GM12891 (cell line): ENCODE data around the gene AGPAT3.

Source experiments
- DNase-seq: peaks from one replicate; pipeline ENCODE4 v3.0.0; 2011; ENCODE audit warnings: low spot score; ENCODE audit not compliant: insufficient read length
- FAIRE-seq: peaks from 2 replicates; lab custom pipeline; 2011; peaks lifted over from hg19 to GRCh38; lab: Jason Lieb, UNC
- PAX5 ChIP-seq: IDR thresholded peaks from 2 replicates; pipeline ENCODE4 v1.6.1; 2011; ENCODE audit warnings: low read length, moderate library complexity, mild to moderate bottlenecking; ENCODE audit not compliant: insufficient read depth, severe bottlenecking
- POLR2A ChIP-seq: IDR thresholded peaks from 2 replicates; pipeline ENCODE4 v1.6.1; 2011; ENCODE audit warnings: low read depth, low read length, control low read depth
- POLR2AphosphoS5 ChIP-seq: IDR thresholded peaks from 2 replicates; pipeline ENCODE4 v1.6.1; 2011; ENCODE audit warnings: low read depth, low read length, control low read depth
- POU2F2 ChIP-seq: IDR thresholded peaks from 2 replicates; pipeline ENCODE4 v1.6.1; 2011; ENCODE audit warnings: low read depth, mild to moderate bottlenecking, control low read depth, low read length, moderate library complexity
- SPI1 ChIP-seq: IDR thresholded peaks from 2 replicates; pipeline ENCODE4 v1.6.1; 2011; ENCODE audit warnings: low read depth, low read length, control low read depth
- TAF1 ChIP-seq: IDR thresholded peaks from 2 replicates; pipeline ENCODE4 v1.6.1; 2011; ENCODE audit warnings: low read depth, low read length, control low read depth

AGPAT3 gene

GRCh38 chr21:43984905-43985689 is 120.1 kb downstream of the AGPAT3 start:
- no peak for TF ChIP-seq TAF1
- TF ChIP-seq POLR2AphosphoS5: peak; percentile 35
- no peak for DNase-seq
- no peak for FAIRE-seq

- DNase-seq (no peak), FAIRE-seq (no peak)
- TF ChIP-seq SPI1 (no peak), PAX5 (no peak), POLR2A (no peak)
Measured at GRCh38 chr21:43985690-43986251, 120.7 kb downstream of the AGPAT3 start.

- FAIRE-seq: no peak
Measured at GRCh38 chr21:43986544-43987451, 121.8 kb downstream of the AGPAT3 start.

GRCh38 chr21:43987509-43987908 is 122.5 kb downstream of the AGPAT3 start:
- no peak for FAIRE-seq
- TF ChIP-seq TAF1 (no peak), POU2F2 (no peak), POLR2A (no peak), SPI1 (no peak), PAX5 (no peak), POLR2AphosphoS5 (no peak)
- no peak for DNase-seq

More at GRCh38 chr21:43986544-43987451, 121.8 kb downstream of the AGPAT3 start:
- TF ChIP-seq POLR2AphosphoS5: no peak
- TF ChIP-seq PAX5: no peak
- TF ChIP-seq SPI1: no peak
- TF ChIP-seq TAF1: no peak
- no peak for TF ChIP-seq POU2F2
- TF ChIP-seq POLR2A: no peak
- no peak for DNase-seq

- TF ChIP-seq POU2F2 (no peak), TAF1 (no peak), POLR2AphosphoS5 (no peak), POLR2A (no peak), SPI1 (no peak), PAX5 (no peak)
- FAIRE-seq: no peak
- DNase-seq: no peak
Measured at GRCh38 chr21:43988016-43988415, 123.0 kb downstream of the AGPAT3 start.

- FAIRE-seq (no peak), DNase-seq (no peak)
- TF ChIP-seq POU2F2 (no peak), SPI1 (no peak), TAF1 (no peak), POLR2AphosphoS5 (no peak), PAX5 (no peak), POLR2A (no peak)
Measured at GRCh38 chr21:43988506-43989230, 123.6 kb downstream of the AGPAT3 start.

- no peak for FAIRE-seq
- TF ChIP-seq SPI1 (no peak), POLR2AphosphoS5 (no peak), TAF1 (no peak), POU2F2 (no peak), PAX5 (no peak), POLR2A (no peak)
- DNase-seq: no peak
Measured at GRCh38 chr21:43989401-43989800, 124.4 kb downstream of the AGPAT3 start.

- no peak for TF ChIP-seq TAF1
- no peak for TF ChIP-seq SPI1
- TF ChIP-seq POU2F2: no peak
- no peak for TF ChIP-seq PAX5
- TF ChIP-seq POLR2AphosphoS5: no peak
- no peak for TF ChIP-seq POLR2A
- FAIRE-seq: no peak
- no peak for DNase-seq
Measured at GRCh38 chr21:43991447-43991991, 126.5 kb downstream of the AGPAT3 start.

- TF ChIP-seq SPI1 (no peak), PAX5 (no peak), POLR2A (no peak), POLR2AphosphoS5 (no peak), POU2F2 (no peak), TAF1 (no peak)
- FAIRE-seq (no peak), DNase-seq (no peak)
Measured at GRCh38 chr21:43992121-43992520, 127.1 kb downstream of the AGPAT3 start.
